ENCODE measurements around the gene FBXL15.

Gene FBXL15

DNA sequence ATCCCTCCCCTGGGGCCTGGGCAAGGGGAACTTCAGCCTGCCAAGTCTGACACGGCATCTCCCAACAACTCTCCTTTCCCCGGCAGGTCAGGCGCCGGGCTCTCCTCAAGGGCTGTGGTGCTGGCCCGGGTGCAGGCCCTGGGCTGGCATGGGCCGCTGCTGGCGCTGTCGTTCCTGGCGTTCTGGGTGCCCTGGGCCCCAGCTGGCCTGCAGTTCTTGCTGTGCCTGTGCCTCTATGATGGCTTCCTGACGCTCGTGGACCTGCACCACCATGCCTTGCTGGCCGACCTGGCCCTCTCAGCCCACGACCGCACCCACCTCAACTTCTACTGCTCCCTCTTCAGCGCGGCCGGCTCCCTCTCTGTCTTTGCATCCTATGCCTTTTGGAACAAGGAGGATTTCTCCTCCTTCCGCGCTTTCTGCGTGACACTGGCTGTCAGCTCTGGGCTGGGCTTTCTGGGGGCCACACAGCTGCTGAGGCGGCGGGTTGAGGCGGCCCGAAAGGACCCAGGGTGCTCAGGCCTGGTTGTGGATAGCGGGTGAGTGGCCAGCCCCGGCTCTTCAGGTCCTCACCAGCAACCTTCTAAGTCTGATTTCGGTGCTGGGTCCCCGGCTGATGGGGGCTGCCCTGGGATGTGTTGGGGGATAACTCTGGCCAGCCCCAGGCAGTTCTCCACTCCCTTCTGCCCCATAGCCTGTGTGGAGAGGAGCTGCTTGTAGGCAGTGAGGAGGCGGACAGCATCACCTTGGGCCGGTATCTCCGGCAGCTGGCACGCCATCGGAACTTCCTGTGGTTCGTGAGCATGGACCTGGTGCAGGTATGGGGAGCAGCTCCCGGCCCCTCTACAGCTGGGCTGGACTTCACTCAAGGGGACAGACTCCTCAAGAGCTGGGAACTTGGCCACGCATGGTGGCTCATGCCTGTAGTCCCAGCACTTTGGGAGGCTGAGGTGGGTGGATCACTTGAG lies 50.2 kb downstream of the FBXL15 start:
- TF ChIP-seq CEBPB (IDR thresholded peaks at IDR 0.05) (no peak), NFIC (IDR thresholded peaks at IDR 0.05) (no peak), TAF1 (IDR thresholded peaks at IDR 0.05; ENCODE audit: low read depth) (no peak), EGR1 (IDR thresholded peaks at IDR 0.05) (no peak), ZBTB7A (IDR thresholded peaks at IDR 0.05; ENCODE audit: low read depth) (no peak), TEAD4 (IDR thresholded peaks at IDR 0.05) (no peak), FOXM1 (IDR thresholded peaks at IDR 0.05; ENCODE audit: borderline replicate concordance, low read depth) (no peak), RAD21 (IDR thresholded peaks at IDR 0.05; ENCODE audit: low read depth) (no peak)
- TF ChIP-seq, protein P1, sequence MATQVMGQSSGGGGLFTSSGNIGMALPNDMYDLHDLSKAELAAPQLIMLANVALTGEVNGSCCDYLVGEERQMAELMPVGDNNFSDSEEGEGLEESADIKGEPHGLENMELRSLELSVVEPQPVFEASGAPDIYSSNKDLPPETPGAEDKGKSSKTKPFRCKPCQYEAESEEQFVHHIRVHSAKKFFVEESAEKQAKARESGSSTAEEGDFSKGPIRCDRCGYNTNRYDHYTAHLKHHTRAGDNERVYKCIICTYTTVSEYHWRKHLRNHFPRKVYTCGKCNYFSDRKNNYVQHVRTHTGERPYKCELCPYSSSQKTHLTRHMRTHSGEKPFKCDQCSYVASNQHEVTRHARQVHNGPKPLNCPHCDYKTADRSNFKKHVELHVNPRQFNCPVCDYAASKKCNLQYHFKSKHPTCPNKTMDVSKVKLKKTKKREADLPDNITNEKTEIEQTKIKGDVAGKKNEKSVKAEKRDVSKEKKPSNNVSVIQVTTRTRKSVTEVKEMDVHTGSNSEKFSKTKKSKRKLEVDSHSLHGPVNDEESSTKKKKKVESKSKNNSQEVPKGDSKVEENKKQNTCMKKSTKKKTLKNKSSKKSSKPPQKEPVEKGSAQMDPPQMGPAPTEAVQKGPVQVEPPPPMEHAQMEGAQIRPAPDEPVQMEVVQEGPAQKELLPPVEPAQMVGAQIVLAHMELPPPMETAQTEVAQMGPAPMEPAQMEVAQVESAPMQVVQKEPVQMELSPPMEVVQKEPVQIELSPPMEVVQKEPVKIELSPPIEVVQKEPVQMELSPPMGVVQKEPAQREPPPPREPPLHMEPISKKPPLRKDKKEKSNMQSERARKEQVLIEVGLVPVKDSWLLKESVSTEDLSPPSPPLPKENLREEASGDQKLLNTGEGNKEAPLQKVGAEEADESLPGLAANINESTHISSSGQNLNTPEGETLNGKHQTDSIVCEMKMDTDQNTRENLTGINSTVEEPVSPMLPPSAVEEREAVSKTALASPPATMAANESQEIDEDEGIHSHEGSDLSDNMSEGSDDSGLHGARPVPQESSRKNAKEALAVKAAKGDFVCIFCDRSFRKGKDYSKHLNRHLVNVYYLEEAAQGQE (IDR thresholded peaks at IDR 0.05; ENCODE audit: low read depth): no peak

Data from Ishikawa (cell line).